ENCODE data around the gene CDS1.
"Not testable (repeated sequence)": the region's sequence is repeated elsewhere in the genome, so short reads cannot be mapped to it uniquely, and the experiment has no call there.

Gene CDS1

GRCh38 chr4:84678976-84679744 is 96.2 kb downstream of the CDS1 start:
- H3K4me3 ChIP-seq (replicated peaks in 1 of 2; ENCODE audit: low read depth in 2 of 2, low read length in 2 of 2), result no peak overlapping the region
- DNase-seq (ENCODE audit: low read depth in 2 of 2), result no peak
- TF ChIP-seq CTCF (IDR thresholded peaks at IDR 0.05; ENCODE audit: low read depth, low read length), result no peak

- TF ChIP-seq CTCF (IDR thresholded peaks at IDR 0.05; ENCODE audit: low read depth, low read length), result no peak
- no peak for DNase-seq (ENCODE audit: low read depth in 2 of 2)
- H3K4me3 ChIP-seq (replicated peaks in 1 of 2; ENCODE audit: low read depth in 2 of 2, low read length in 2 of 2), result no peak overlapping the region
Measured at GRCh38 chr4:84680956-84681355, 98.0 kb downstream of the CDS1 start.

- DNase-seq (ENCODE audit: low read depth in 2 of 2), result peak; percentile 69 to 71
- TF ChIP-seq CTCF (IDR thresholded peaks at IDR 0.05; ENCODE audit: low read depth, low read length), result no peak
- H3K4me3 ChIP-seq (replicated peaks in 1 of 2; ENCODE audit: low read depth in 2 of 2, low read length in 2 of 2), result no peak overlapping the region
Measured at GRCh38 chr4:84681486-84682274, 98.8 kb downstream of the CDS1 start.

GRCh38 chr4:84682661-84683060 is 99.7 kb downstream of the CDS1 start:
- H3K4me3 ChIP-seq (replicated peaks in 1 of 2; ENCODE audit: low read depth in 2 of 2, low read length in 2 of 2); DNase-seq (ENCODE audit: low read depth in 2 of 2): not testable (repeated sequence)

- no peak for TF ChIP-seq CTCF (IDR thresholded peaks at IDR 0.05; ENCODE audit: low read depth, low read length)
- H3K4me3 ChIP-seq (replicated peaks in 1 of 2; ENCODE audit: low read depth in 2 of 2, low read length in 2 of 2), result no peak overlapping the region
- DNase-seq (ENCODE audit: low read depth in 2 of 2), result no peak
Measured at GRCh38 chr4:84683064-84683850, 100.3 kb downstream of the CDS1 start.

- no peak for DNase-seq (ENCODE audit: low read depth in 2 of 2)
- H3K4me3 ChIP-seq (replicated peaks in 1 of 2; ENCODE audit: low read depth in 2 of 2, low read length in 2 of 2), result no peak overlapping the region
- TF ChIP-seq CTCF (IDR thresholded peaks at IDR 0.05; ENCODE audit: low read depth, low read length), result no peak
Measured at GRCh38 chr4:84684361-84684760, 101.4 kb downstream of the CDS1 start.

- H3K4me3 ChIP-seq (replicated peaks in 1 of 2; ENCODE audit: low read depth in 2 of 2, low read length in 2 of 2), result no peak overlapping the region
- no peak for TF ChIP-seq CTCF (IDR thresholded peaks at IDR 0.05; ENCODE audit: low read depth, low read length)
- no peak for DNase-seq (ENCODE audit: low read depth in 2 of 2)
Measured at GRCh38 chr4:84685105-84685504, 102.2 kb downstream of the CDS1 start.

All from cardiac fibroblast (primary cell).